Transverse colon (tissue), 4 donors: ENCODE data around the gene LAMA4.

Experiments
- EP300 ChIP-seq: sonication (generic); formaldehyde crosslinking; IDR thresholded peaks from one replicate; pipeline ENCODE4 v1.6.1; 2017; ENCODE audit warnings: antibody characterized with exemption, low read depth
- POLR2A ChIP-seq: fragments of 450-650 bp; IDR thresholded peaks from one replicate; pipeline ENCODE4 v1.6.1; 2016; ENCODE audit warnings: antibody characterized with exemption, mild to moderate bottlenecking, moderate library complexity
- POLR2AphosphoS5 ChIP-seq, 3 donors: sonication (generic); formaldehyde crosslinking; IDR thresholded peaks; one replicate each; pipeline ENCODE4 v1.6.1; 2016; ENCODE audit warnings: antibody characterized with exemption in 3 of 3
- TF ChIP-seq, protein P1 (sequence below), 5 experiments: fragments of 200-600 bp in 3 of 5; fragments of 450-650 bp in 2 of 5; sonication (generic) in 3 of 5; IDR thresholded peaks; 1 replicate in 2 of 5; 2 replicates in 3 of 5; pipeline ENCODE4 v1.5.1; 2016 to 2017; ENCODE audit warnings: antibody characterized with exemption in 5 of 5, inconsistent platforms in 3 of 5, mild to moderate bottlenecking in 2 of 5, moderate library complexity in 1 of 5

DNA sequence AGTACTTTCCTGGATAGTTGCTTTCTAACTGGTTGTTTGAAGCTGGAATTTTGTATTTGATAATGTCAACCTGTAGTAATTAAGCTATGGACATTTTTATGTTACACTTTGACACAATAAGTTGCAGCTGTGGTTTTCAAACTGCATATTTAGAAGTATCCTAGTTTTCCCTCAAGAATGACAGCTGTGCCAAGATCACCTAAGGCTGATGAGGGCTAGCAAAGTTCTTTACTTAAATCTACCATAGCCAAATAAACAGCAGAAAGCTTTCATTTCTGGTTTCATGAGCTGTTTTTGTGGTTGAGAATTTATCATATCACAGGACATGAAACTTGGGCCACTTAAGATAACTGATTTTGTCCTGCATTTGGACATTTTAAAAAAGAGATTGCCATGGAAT, 136.3 kb downstream of the LAMA4 start:
- TF ChIP-seq, protein P1, sequence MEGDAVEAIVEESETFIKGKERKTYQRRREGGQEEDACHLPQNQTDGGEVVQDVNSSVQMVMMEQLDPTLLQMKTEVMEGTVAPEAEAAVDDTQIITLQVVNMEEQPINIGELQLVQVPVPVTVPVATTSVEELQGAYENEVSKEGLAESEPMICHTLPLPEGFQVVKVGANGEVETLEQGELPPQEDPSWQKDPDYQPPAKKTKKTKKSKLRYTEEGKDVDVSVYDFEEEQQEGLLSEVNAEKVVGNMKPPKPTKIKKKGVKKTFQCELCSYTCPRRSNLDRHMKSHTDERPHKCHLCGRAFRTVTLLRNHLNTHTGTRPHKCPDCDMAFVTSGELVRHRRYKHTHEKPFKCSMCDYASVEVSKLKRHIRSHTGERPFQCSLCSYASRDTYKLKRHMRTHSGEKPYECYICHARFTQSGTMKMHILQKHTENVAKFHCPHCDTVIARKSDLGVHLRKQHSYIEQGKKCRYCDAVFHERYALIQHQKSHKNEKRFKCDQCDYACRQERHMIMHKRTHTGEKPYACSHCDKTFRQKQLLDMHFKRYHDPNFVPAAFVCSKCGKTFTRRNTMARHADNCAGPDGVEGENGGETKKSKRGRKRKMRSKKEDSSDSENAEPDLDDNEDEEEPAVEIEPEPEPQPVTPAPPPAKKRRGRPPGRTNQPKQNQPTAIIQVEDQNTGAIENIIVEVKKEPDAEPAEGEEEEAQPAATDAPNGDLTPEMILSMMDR (IDR thresholded peaks at IDR 0.05): no peak
- TF ChIP-seq EP300 (no peak), POLR2AphosphoS5 (IDR thresholded peaks at IDR 0.05) (no peak), POLR2A (no peak)
